AG04450 (cell line): ENCODE measurements around the gene CAPN8. TPM values are rescaled to one million over a fixed set of nuclear protein-coding genes. Genes with fewer than 3 reads are reported as not detected.

ENCODE experiments used
- CTCF ChIA-PET: fragments of 300-600, 350-600 bp; formaldehyde crosslinking; extraction: SDS; loops from one replicate; lab custom pipeline; 2022; ENCODE audit warnings: antibody characterized with exemption, inconsistent platforms; lab: Charles Lee
- POLR2A ChIA-PET: fragments of 350-600 bp; formaldehyde crosslinking; extraction: SDS; loops from one replicate; lab custom pipeline; 2021; ENCODE audit warnings: antibody characterized with exemption, inconsistent platforms; lab: Yijun Ruan, JAX
- DNase-seq: peaks from one replicate; pipeline ENCODE4 v3.0.0-alpha.2; 2011; ENCODE audit warnings: low read depth, low spot score
- H3K27ac ChIP-seq: one replicate; pipeline ENCODE4 v1.5.1; 2012; ENCODE audit warnings: low read depth, low read length, control low read depth
- H3K27me3 ChIP-seq: one replicate; pipeline ENCODE4 v1.6.0; 2012; ENCODE audit warnings: low read length; ENCODE audit not compliant: control insufficient read depth, insufficient read depth
- H3K4me3 ChIP-seq: 2 replicates; pipeline ENCODE4 v1.5.1; 2011; ENCODE audit warnings: mild to moderate bottlenecking, low read depth, low read length, control low read depth
- H3K9me3 ChIP-seq: 2 replicates; pipeline ENCODE4 v1.5.1; 2012; ENCODE audit warnings: low read length; ENCODE audit not compliant: control insufficient read depth, insufficient read depth
- CTCF ChIP-seq: IDR thresholded peaks from 2 replicates; pipeline ENCODE4 v1.5.1; 2011; ENCODE audit warnings: low read depth, low read length, control low read depth, inconsistent platforms
- polyA plus RNA-seq: library from polyadenylated mRNA; depleted of rRNA; stranded (reverse); fragments of >200 nt; gene quantifications from 2 replicates; pipeline ENCODE4 v1.2.3, GENCODE V29; 2011

Gene CAPN8
- polyA plus RNA-seq, 1 experiment, result not detected

GRCh38 chr1:223642237-223642636 lies 23.3 kb downstream of the CAPN8 start:
- Histone ChIP-seq H3K4me3 (no peak overlapping the region), H3K27ac (no peak overlapping the region), H3K27me3 (peaks cover 34% of the 10 kb centered on the region), H3K9me3 (no peaks in the 10 kb centered on the region)
- no peak for TF ChIP-seq CTCF
- ChIA-PET CTCF (no interaction called here), POLR2A (no interaction called here)
- DNase-seq, result no peak

GRCh38 chr1:223641523-223642039 lies 23.9 kb downstream of the CAPN8 start:
- Histone ChIP-seq H3K4me3 (no peak overlapping the region), H3K27me3 (peaks cover 40% of the 10 kb centered on the region), H3K9me3 (no peaks in the 10 kb centered on the region), H3K27ac (no peak overlapping the region)
- ChIA-PET CTCF (no interaction called here), POLR2A (no interaction called here)
- no peak for TF ChIP-seq CTCF
- DNase-seq, result no peak

GRCh38 chr1:223639331-223639749 lies 26.2 kb downstream of the CAPN8 start:
- ChIA-PET POLR2A (no interaction called here), CTCF (interaction anchor here (1.0 kb wide), 1 partner anchor 10 kb away, joined by 3 read pairs; no protein-coding TSS in a partner anchor)
- no peaks in the 10 kb centered on the region for H3K9me3 ChIP-seq
- TF ChIP-seq CTCF, result no peak
- H3K4me3 ChIP-seq, result no peak overlapping the region
- DNase-seq, result no peak
- H3K27me3 ChIP-seq, result peaks cover 33% of the 10 kb centered on the region
- H3K27ac ChIP-seq, result no peak overlapping the region

GRCh38 chr1:223635236-223635635 lies 30.3 kb downstream of the CAPN8 start:
- Histone ChIP-seq H3K27ac (no peak overlapping the region), H3K27me3 (peaks cover 31% of the 10 kb centered on the region), H3K4me3 (no peak overlapping the region), H3K9me3 (no peaks in the 10 kb centered on the region)
- ChIA-PET POLR2A (no interaction called here), CTCF (no interaction called here)
- no peak for TF ChIP-seq CTCF
- DNase-seq, result no peak

GRCh38 chr1:223634423-223634822 lies 31.1 kb downstream of the CAPN8 start:
- DNase-seq, result no peak
- Histone ChIP-seq H3K27ac (no peak overlapping the region), H3K4me3 (no peak overlapping the region), H3K9me3 (no peaks in the 10 kb centered on the region), H3K27me3 (peaks cover 31% of the 10 kb centered on the region)
- ChIA-PET CTCF (interaction anchor here (0.7 to 1.3 kb wide), 2 partner anchors 76 to 500 kb away, joined by 3 read pairs; no protein-coding TSS in a partner anchor), POLR2A (no interaction called here)
- no peak for TF ChIP-seq CTCF
